Islet precursor cell (in vitro differentiated cells): ENCODE results near the gene SKIC3.

Experiments used
- DNase-seq: peaks from one replicate; pipeline ENCODE4 v3.0.0-alpha.2; 2018

The SKIC3 gene

GRCh38 chr5:95528565-95528964, 26.2 kb downstream of the SKIC3 start:
- DNase-seq = no peak

- no peak for DNase-seq
These were observed 27.9 kb downstream of the SKIC3 start for GRCh38 chr5:95526871-95527270.

GRCh38 chr5:95524423-95524822, 30.4 kb downstream of the SKIC3 start:
- DNase-seq = no peak

- DNase-seq = no peak
These were observed 34.6 kb downstream of the SKIC3 start for GRCh38 chr5:95520206-95520605.

GRCh38 chr5:95519681-95520080, 35.1 kb downstream of the SKIC3 start:
- DNase-seq = no peak

- no peak for DNase-seq
These were observed 35.6 kb downstream of the SKIC3 start for GRCh38 chr5:95519151-95519550.

- no peak for DNase-seq
These were observed 36.4 kb downstream of the SKIC3 start for GRCh38 chr5:95518417-95518816.

GRCh38 chr5:95511606-95512005, 43.2 kb downstream of the SKIC3 start:
- DNase-seq = no peak

GRCh38 chr5:95508550-95508949, 46.2 kb downstream of the SKIC3 start:
- no peak for DNase-seq
